HEK293 (cell line): Measurements from ENCODE around the gene ARNT2.

ENCODE experiments used
- CTCF ChIA-PET: fragments of 350-600 bp; formaldehyde crosslinking; extraction: SDS; loops from one replicate; lab custom pipeline; 2021; ENCODE audit warnings: antibody characterized with exemption; lab: Yijun Ruan, JAX
- POLR2A ChIA-PET: fragments of 300-600 bp; formaldehyde crosslinking; extraction: SDS; loops from one replicate; lab custom pipeline; 2020; ENCODE audit warnings: antibody characterized with exemption, inconsistent platforms; lab: Yijun Ruan, JAX
- H3K27ac ChIP-seq: fragments of 200-500 bp; sonication (Bioruptor generic); 2 replicates; pipeline ENCODE4 v1.5.1; 2014; ENCODE audit warnings: low read depth, low read length, control low read depth, inconsistent platforms; ENCODE audit errors: extremely low read depth
- H3K36me3 ChIP-seq, 2 experiments: fragments of 200-500 bp in 1 of 2; sonication (Bioruptor generic) in 1 of 2; 1 replicate in 1 of 2; 2 replicates in 1 of 2; pipeline ENCODE4 v1.5.1; 2014 to 2017; ENCODE audit warnings: inconsistent platforms in 2 of 2, low read length in 2 of 2; ENCODE audit not compliant: control insufficient read depth in 2 of 2, insufficient read depth in 1 of 2
- H3K4me1 ChIP-seq: fragments of 200-500 bp; sonication (Bioruptor generic); 2 replicates; pipeline ENCODE4 v1.5.1; 2014; ENCODE audit warnings: mild to moderate bottlenecking, low read length, inconsistent platforms; ENCODE audit not compliant: control insufficient read depth, insufficient read depth
- H3K4me3 ChIP-seq: 2 replicates; pipeline ENCODE4 v1.5.1; 2011; ENCODE audit warnings: low read depth, mild to moderate bottlenecking, control low read depth, low read length, moderate library complexity
- H3K9me3 ChIP-seq: fragments of 200-500 bp; sonication (Bioruptor generic); 2 replicates; pipeline ENCODE4 v1.5.1; 2014; ENCODE audit warnings: low read depth, low read length, inconsistent platforms; ENCODE audit not compliant: control insufficient read depth, insufficient read depth
- GFI1B ChIP-seq: fragments of 450-650 bp; formaldehyde crosslinking; IDR thresholded peaks from 2 replicates; pipeline ENCODE4 v1.5.1; 2016; ENCODE audit warnings: missing biosample characterization, missing genetic modification characterization
- GLIS2 ChIP-seq: fragments of 450-650 bp; formaldehyde crosslinking; IDR thresholded peaks from 2 replicates; pipeline ENCODE4 v1.5.1; 2016; ENCODE audit warnings: missing biosample characterization, missing genetic modification characterization
- HOXC10 ChIP-seq: sonication (generic); formaldehyde crosslinking; IDR thresholded peaks from 2 replicates; pipeline ENCODE4 v1.8.1; 2023; ENCODE audit warnings: mild to moderate bottlenecking, missing genetic modification reagents
- KLF7 ChIP-seq: fragments of 450-650 bp; formaldehyde crosslinking; IDR thresholded peaks from 2 replicates; pipeline ENCODE4 v1.5.1; 2016; ENCODE audit warnings: missing biosample characterization, missing genetic modification characterization, borderline replicate concordance
- SP3 ChIP-seq: fragments of 450-650 bp; formaldehyde crosslinking; IDR thresholded peaks from 2 replicates; pipeline ENCODE4 v1.5.1; 2016; ENCODE audit warnings: missing biosample characterization, missing genetic modification characterization
- TRIM28 ChIP-seq: IDR thresholded peaks from 2 replicates; pipeline ENCODE4 v1.6.1; 2011; ENCODE audit warnings: low read length, control low read depth, borderline replicate concordance
- ZBTB20 ChIP-seq: fragments of 450-650 bp; formaldehyde crosslinking; IDR thresholded peaks from 2 replicates; pipeline ENCODE4 v1.5.1; 2016; ENCODE audit warnings: missing biosample characterization, missing genetic modification characterization
- ZBTB48 ChIP-seq: fragments of 450-650 bp; formaldehyde crosslinking; IDR thresholded peaks from 2 replicates; pipeline ENCODE4 v1.5.1; 2016; ENCODE audit warnings: missing biosample characterization, missing genetic modification characterization
- ZFP69B ChIP-seq: fragments of 450-650 bp; formaldehyde crosslinking; IDR thresholded peaks from 2 replicates; pipeline ENCODE4 v1.5.1; 2016; ENCODE audit warnings: missing biosample characterization, missing genetic modification characterization
- ZNF132 ChIP-seq: fragments of 450-650 bp; formaldehyde crosslinking; IDR thresholded peaks from 2 replicates; pipeline ENCODE4 v1.5.1; 2017; ENCODE audit warnings: missing biosample characterization, missing genetic modification characterization, borderline replicate concordance
- ZNF169 ChIP-seq: fragments of 450-650 bp; formaldehyde crosslinking; IDR thresholded peaks from 2 replicates; pipeline ENCODE4 v1.5.1; 2016; ENCODE audit warnings: missing biosample characterization, missing genetic modification characterization
- ZNF175 ChIP-seq: fragments of 450-650 bp; formaldehyde crosslinking; IDR thresholded peaks from 2 replicates; pipeline ENCODE4 v1.5.1; 2016; ENCODE audit warnings: missing biosample characterization, missing genetic modification characterization
- ZNF19 ChIP-seq: fragments of 450-650 bp; formaldehyde crosslinking; IDR thresholded peaks from 2 replicates; pipeline ENCODE4; 2016; ENCODE audit warnings: missing biosample characterization, missing genetic modification characterization, low read depth
- ZNF324 ChIP-seq: fragments of 450-650 bp; formaldehyde crosslinking; IDR thresholded peaks from 2 replicates; pipeline ENCODE4 v1.5.1; 2016; ENCODE audit warnings: missing biosample characterization, missing genetic modification characterization
- ZNF530 ChIP-seq: fragments of 450-650 bp; formaldehyde crosslinking; IDR thresholded peaks from 2 replicates; pipeline ENCODE4 v1.5.1; 2016; ENCODE audit warnings: low read depth, missing biosample characterization, missing genetic modification characterization
- ZNF548 ChIP-seq: fragments of 450-650 bp; formaldehyde crosslinking; IDR thresholded peaks from 2 replicates; pipeline ENCODE4 v1.5.1; 2016; ENCODE audit warnings: missing biosample characterization, missing genetic modification characterization
- ZNF600 ChIP-seq: fragments of 450-650 bp; formaldehyde crosslinking; IDR thresholded peaks from 2 replicates; pipeline ENCODE4 v1.5.1; 2016; ENCODE audit warnings: missing biosample characterization, missing genetic modification characterization
- ZNF626 ChIP-seq: fragments of 450-650 bp; sonication (Bioruptor Pico); formaldehyde crosslinking; IDR thresholded peaks from 2 replicates; pipeline ENCODE4 v1.5.1; 2018; ENCODE audit warnings: missing biosample characterization, missing genetic modification characterization, inconsistent platforms
- ZNF639 ChIP-seq: fragments of 450-650 bp; formaldehyde crosslinking; IDR thresholded peaks from 2 replicates; pipeline ENCODE4 v1.5.1; 2016; ENCODE audit warnings: missing biosample characterization, missing genetic modification characterization
- ZNF747 ChIP-seq: fragments of 450-650 bp; formaldehyde crosslinking; IDR thresholded peaks from 2 replicates; pipeline ENCODE4 v1.5.1; 2016; ENCODE audit warnings: missing biosample characterization, missing genetic modification characterization
- ZSCAN16 ChIP-seq: fragments of 450-650 bp; formaldehyde crosslinking; IDR thresholded peaks from 2 replicates; pipeline ENCODE4 v1.5.1; 2016; ENCODE audit warnings: missing biosample characterization, missing genetic modification characterization
- ZSCAN30 ChIP-seq: fragments of 450-650 bp; IDR thresholded peaks from 2 replicates; pipeline ENCODE4 v1.5.1; 2018; ENCODE audit warnings: missing biosample characterization, mild to moderate bottlenecking, missing genetic modification characterization, moderate library complexity
- TF ChIP-seq, protein P1 (sequence below): fragments of 450-650 bp; formaldehyde crosslinking; IDR thresholded peaks from 2 replicates; pipeline ENCODE4 v1.5.1; 2016; ENCODE audit warnings: missing biosample characterization, missing genetic modification characterization

Gene ARNT2

GRCh38 chr15:80635953-80636352 is 231.8 kb downstream of the ARNT2 start:
- Histone ChIP-seq H3K36me3 (no peaks in the 10 kb centered on the region), H3K4me3 (no peak overlapping the region), H3K9me3 (no peaks in the 10 kb centered on the region), H3K4me1 (peaks cover 3% of the 10 kb centered on the region; the same call in 1 of the 2 replicates), H3K27ac (no peak overlapping the region)
- CTCF ChIA-PET: no interaction called here
- POLR2A ChIA-PET: interaction anchor here (0.6 kb wide), 1 partner anchor 32 kb away, joined by 3 read pairs; no protein-coding TSS in a partner anchor
- no peak for TF ChIP-seq ZNF169
- no peak for TF ChIP-seq ZNF19 (tag by site-specific recombination)
- TF ChIP-seq ZBTB48: no peak
- TF ChIP-seq GFI1B (tag by site-specific recombination): no peak
- no peak for TF ChIP-seq ZSCAN16 (tag by site-specific recombination)
- no peak for TF ChIP-seq ZSCAN30 (tag by site-specific recombination)

DNA sequence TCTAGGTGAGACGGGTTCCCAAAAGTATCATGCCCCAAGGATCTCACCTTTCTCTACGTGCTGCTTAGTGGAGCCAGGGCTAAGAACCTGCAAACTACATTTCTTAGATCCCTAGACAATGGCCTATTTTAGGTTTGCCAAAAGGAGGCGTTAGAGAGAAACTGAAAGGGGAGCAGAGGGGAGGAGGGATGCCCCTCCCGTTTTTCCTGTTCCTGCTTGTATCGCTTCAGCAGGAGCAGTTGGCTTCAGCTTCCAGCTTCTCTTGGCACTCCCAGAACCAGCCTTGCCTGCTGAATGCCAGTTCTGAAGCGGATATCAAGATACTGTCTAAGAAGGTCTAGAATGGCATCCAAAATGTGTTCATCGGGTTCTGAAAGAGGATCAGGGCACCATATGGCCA is 232.5 kb downstream of the ARNT2 start:
- no peak overlapping the region for H3K27ac ChIP-seq
- CTCF ChIA-PET: no interaction called here
- H3K9me3 ChIP-seq: no peaks in the 10 kb centered on the region
- H3K4me3 ChIP-seq: no peak overlapping the region
- H3K4me1 ChIP-seq: peaks cover 3% of the 10 kb centered on the region; the same call in 1 of the 2 replicates
- POLR2A ChIA-PET: no interaction called here
- H3K36me3 ChIP-seq: no peaks in the 10 kb centered on the region
- TF ChIP-seq ZNF132 (tag by site-specific recombination) (no peak), ZFP69B (no peak), HOXC10 (CRISPR knock-in tag) (no peak), SP3 (no peak), ZNF530 (tag by site-specific recombination) (no peak), ZNF626 (tag by site-specific recombination) (no peak), ZNF639 (tag by site-specific recombination) (no peak), TRIM28 (no peak), ZBTB20 (tag by site-specific recombination) (no peak), GLIS2 (no peak), ZNF747 (no peak)
- TF ChIP-seq, protein P1, sequence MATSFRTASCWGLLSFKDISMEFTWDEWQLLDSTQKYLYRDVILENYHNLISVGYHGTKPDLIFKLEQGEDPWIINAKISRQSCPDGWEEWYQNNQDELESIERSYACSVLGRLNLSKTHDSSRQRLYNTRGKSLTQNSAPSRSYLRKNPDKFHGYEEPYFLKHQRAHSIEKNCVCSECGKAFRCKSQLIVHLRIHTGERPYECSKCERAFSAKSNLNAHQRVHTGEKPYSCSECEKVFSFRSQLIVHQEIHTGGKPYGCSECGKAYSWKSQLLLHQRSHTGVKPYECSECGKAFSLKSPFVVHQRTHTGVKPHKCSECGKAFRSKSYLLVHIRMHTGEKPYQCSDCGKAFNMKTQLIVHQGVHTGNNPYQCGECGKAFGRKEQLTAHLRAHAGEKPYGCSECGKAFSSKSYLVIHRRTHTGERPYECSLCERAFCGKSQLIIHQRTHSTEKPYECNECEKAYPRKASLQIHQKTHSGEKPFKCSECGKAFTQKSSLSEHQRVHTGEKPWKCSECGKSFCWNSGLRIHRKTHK: no peak

GRCh38 chr15:80637747-80638146 is 233.6 kb downstream of the ARNT2 start:
- no peaks in the 10 kb centered on the region for H3K36me3 ChIP-seq
- peaks cover 3% of the 10 kb centered on the region; the same call in 1 of the 2 replicates for H3K4me1 ChIP-seq
- no peak overlapping the region for H3K27ac ChIP-seq
- ChIA-PET POLR2A (no interaction called here), CTCF (no interaction called here)
- H3K9me3 ChIP-seq: no peaks in the 10 kb centered on the region
- H3K4me3 ChIP-seq: no peak overlapping the region
- TF ChIP-seq ZNF600 (no peak), ZNF324 (tag by site-specific recombination) (no peak), ZNF175 (no peak), KLF7 (tag by site-specific recombination) (no peak), ZNF19 (tag by site-specific recombination) (no peak), ZNF548 (tag by site-specific recombination) (no peak)
